Neural crest cell (in vitro differentiated cells): ENCODE data around the gene VN1R5. TPM values are rescaled to one million over a fixed set of nuclear protein-coding genes. Genes with fewer than 3 reads are reported as not detected.

ENCODE experiments used
- DNase-seq: peaks from one replicate; pipeline ENCODE4 v3.0.0; 2021; ENCODE audit warnings: low read depth, mixed read lengths, low spot score
- H3K27ac Mint-ChIP-seq: one replicate; pipeline ENCODE4 v1.8.0; 2021; ENCODE audit warnings: mild to moderate bottlenecking, mixed read lengths; ENCODE audit not compliant: unreplicated experiment
- H3K27me3 Mint-ChIP-seq: 2 replicates; pipeline ENCODE4 v1.8.0; 2021; ENCODE audit warnings: low read depth, mild to moderate bottlenecking, mixed read lengths
- H3K36me3 Mint-ChIP-seq: 2 replicates; pipeline ENCODE4 v1.8.0; 2021; ENCODE audit warnings: low read depth, mild to moderate bottlenecking, mixed read lengths
- H3K4me1 Mint-ChIP-seq: 2 replicates; pipeline ENCODE4 v1.8.0; 2021; ENCODE audit warnings: mixed read lengths
- H3K4me3 Mint-ChIP-seq: one replicate; pipeline ENCODE4 v1.8.0; 2021; ENCODE audit warnings: mild to moderate bottlenecking, mixed read lengths
- H3K9me3 Mint-ChIP-seq: 2 replicates; pipeline ENCODE4 v1.8.0; 2021; ENCODE audit warnings: mixed read lengths
- total RNA-seq: library from RNA; stranded (reverse); gene quantifications from 2 replicates; pipeline ENCODE4 v1.2.1, GENCODE V29; 2021
- TF ChIP-seq, protein P1 (sequence below): fragments of 200-600 bp; sonication (generic); conservative IDR thresholded peaks from 2 replicates; pipeline ENCODE4 v1.5.0; 2021; ENCODE audit warnings: antibody characterized with exemption, mild to moderate bottlenecking

Gene VN1R5
- total RNA-seq, 1 donor from 2014 or later = not detected

DNA sequence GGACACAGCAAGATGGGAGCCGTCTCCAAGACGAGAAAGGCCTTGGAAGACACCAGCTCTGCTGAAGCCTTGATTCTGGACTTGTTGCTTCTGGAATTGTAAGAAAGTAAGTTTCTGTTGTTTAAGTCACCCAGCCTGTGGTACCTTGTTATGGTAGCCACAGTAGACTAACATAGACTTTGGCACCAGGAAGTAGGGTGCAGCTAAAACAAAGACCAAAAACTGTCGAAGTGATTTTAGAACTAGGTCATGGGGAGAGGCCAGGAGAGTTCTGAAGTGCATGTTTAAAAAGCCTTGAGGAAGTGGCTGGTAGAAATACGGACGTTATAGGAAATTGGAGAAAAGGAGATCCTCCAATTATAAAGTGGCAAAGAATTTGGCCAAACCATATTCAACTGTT, 47.3 kb downstream of the VN1R5 start:
- no peak overlapping the region for H3K4me3 Mint-ChIP-seq
- H3K4me1 Mint-ChIP-seq = peaks cover 7% of the 10 kb centered on the region
- TF ChIP-seq, protein P1, sequence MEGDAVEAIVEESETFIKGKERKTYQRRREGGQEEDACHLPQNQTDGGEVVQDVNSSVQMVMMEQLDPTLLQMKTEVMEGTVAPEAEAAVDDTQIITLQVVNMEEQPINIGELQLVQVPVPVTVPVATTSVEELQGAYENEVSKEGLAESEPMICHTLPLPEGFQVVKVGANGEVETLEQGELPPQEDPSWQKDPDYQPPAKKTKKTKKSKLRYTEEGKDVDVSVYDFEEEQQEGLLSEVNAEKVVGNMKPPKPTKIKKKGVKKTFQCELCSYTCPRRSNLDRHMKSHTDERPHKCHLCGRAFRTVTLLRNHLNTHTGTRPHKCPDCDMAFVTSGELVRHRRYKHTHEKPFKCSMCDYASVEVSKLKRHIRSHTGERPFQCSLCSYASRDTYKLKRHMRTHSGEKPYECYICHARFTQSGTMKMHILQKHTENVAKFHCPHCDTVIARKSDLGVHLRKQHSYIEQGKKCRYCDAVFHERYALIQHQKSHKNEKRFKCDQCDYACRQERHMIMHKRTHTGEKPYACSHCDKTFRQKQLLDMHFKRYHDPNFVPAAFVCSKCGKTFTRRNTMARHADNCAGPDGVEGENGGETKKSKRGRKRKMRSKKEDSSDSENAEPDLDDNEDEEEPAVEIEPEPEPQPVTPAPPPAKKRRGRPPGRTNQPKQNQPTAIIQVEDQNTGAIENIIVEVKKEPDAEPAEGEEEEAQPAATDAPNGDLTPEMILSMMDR = no peak
- H3K27me3 Mint-ChIP-seq = no peaks in the 10 kb centered on the region
- H3K9me3 Mint-ChIP-seq = no peaks in the 10 kb centered on the region
- no peak for DNase-seq
- H3K27ac Mint-ChIP-seq = no peak overlapping the region
- H3K36me3 Mint-ChIP-seq = peaks cover 53% of the 10 kb centered on the region

DNA sequence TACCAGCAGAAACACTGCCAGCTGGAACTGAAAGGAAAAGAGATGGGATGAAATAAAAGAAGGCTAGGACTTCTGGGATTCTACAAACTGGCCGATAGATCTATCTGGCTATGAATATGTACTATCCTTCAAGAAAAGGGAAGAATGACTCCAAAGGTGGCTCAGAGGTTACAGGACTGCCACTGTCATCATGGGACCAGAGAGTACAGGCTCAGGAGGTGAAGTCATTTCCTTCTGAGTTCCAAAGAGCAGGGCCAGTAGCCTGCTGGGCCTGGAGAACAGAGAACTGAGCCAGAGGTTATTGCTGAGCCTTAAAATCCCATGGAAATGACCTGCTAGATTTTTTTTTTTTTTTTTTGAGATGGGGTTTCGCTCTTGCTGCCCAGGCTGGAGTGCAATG, 48.2 kb downstream of the VN1R5 start:
- H3K27ac Mint-ChIP-seq = no peak overlapping the region
- no peaks in the 10 kb centered on the region for H3K9me3 Mint-ChIP-seq
- H3K27me3 Mint-ChIP-seq = no peaks in the 10 kb centered on the region
- no peak overlapping the region for H3K4me3 Mint-ChIP-seq
- TF ChIP-seq, protein P1 = no peak
- peaks cover 51% of the 10 kb centered on the region for H3K36me3 Mint-ChIP-seq
- peaks cover 3% of the 10 kb centered on the region for H3K4me1 Mint-ChIP-seq
- no peak for DNase-seq

Other genes starting within 250 kb of the VN1R5 start
- 21.4 and 21.8 TPM in 2 replicates for gene ZNF695, start 248.0 kb upstream of the VN1R5 start, total RNA-seq
- 12.2 and 13.2 TPM in 2 replicates for gene ZNF670, start 177.3 kb upstream of the VN1R5 start, total RNA-seq
- 19.8 and 21.8 TPM in 2 replicates for gene ZNF669, start 151.7 kb upstream of the VN1R5 start, total RNA-seq
- gene ZNF124, start 84.1 kb upstream of the VN1R5 start, total RNA-seq = 87.0 and 90.2 TPM in 2 replicates
- gene ZNF496, start 75.8 kb downstream of the VN1R5 start, total RNA-seq = 64.2 and 65.5 TPM in 2 replicates
- 0.07 TPM in 2 replicates for gene NLRP3, start 160.1 kb downstream of the VN1R5 start, total RNA-seq
- not detected in 2 replicates for gene OR2B11, start 202.0 kb downstream of the VN1R5 start, total RNA-seq